Esophagus squamous epithelium (tissue), 4 donors: ENCODE measurements around the gene ARL5A.

Experiments
- POLR2A ChIP-seq, 4 donors: fragments of 450-650 bp; IDR thresholded peaks; one replicate each; pipeline ENCODE4 v1.6.1; 2017; ENCODE audit warnings: antibody characterized with exemption in 4 of 4, mild to moderate bottlenecking in 4 of 4, moderate library complexity in 3 of 4
- TF ChIP-seq, protein P1 (sequence below), 6 experiments: fragments of 450-650 bp in 4 of 6; fragments of 200-600 bp in 2 of 6; sonication (generic) in 2 of 6; IDR thresholded peaks; one replicate each; pipeline ENCODE4 v1.5.1; 2016 to 2019; ENCODE audit warnings: antibody characterized with exemption in 6 of 6, mild to moderate bottlenecking in 4 of 6, moderate library complexity in 4 of 6

DNA sequence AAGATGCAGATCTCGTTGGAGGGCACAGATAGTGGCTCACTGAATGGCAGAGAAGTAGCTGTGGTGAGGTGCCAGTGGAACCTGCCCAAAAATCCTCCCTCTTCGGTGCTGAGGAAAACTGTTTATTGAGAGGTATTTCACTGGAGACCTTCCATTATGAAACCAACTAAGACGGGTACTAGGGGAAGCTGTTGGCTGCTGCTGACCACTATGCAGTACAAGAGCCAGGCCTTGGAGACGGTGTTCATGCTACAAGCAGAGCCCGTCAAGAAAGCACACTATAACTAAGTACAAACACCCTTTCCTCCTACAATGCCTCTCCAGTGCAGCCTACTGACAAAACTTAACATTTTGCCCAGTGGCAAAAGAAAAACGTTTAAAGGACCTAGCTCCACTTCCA lies 4.6 kb downstream of the ARL5A start:
- TF ChIP-seq, protein P1, sequence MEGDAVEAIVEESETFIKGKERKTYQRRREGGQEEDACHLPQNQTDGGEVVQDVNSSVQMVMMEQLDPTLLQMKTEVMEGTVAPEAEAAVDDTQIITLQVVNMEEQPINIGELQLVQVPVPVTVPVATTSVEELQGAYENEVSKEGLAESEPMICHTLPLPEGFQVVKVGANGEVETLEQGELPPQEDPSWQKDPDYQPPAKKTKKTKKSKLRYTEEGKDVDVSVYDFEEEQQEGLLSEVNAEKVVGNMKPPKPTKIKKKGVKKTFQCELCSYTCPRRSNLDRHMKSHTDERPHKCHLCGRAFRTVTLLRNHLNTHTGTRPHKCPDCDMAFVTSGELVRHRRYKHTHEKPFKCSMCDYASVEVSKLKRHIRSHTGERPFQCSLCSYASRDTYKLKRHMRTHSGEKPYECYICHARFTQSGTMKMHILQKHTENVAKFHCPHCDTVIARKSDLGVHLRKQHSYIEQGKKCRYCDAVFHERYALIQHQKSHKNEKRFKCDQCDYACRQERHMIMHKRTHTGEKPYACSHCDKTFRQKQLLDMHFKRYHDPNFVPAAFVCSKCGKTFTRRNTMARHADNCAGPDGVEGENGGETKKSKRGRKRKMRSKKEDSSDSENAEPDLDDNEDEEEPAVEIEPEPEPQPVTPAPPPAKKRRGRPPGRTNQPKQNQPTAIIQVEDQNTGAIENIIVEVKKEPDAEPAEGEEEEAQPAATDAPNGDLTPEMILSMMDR (IDR thresholded peaks at IDR 0.05): no peak
- TF ChIP-seq POLR2A (IDR thresholded peaks at IDR 0.05): no peak
